Sigmoid colon (tissue), 4 donors: Measurements from ENCODE around the gene MASP1.

ENCODE experiments used
- POLR2A ChIP-seq, 2 donors: fragments of 450-650 bp; IDR thresholded peaks; one replicate each; pipeline ENCODE4 v1.6.1; 2016; ENCODE audit warnings: antibody characterized with exemption in 2 of 2, mild to moderate bottlenecking in 2 of 2, moderate library complexity in 2 of 2
- POLR2AphosphoS5 ChIP-seq, 4 donors: sonication (generic); formaldehyde crosslinking; IDR thresholded peaks; one replicate each; pipeline ENCODE4 v1.6.1; 2017; ENCODE audit warnings: antibody characterized with exemption in 4 of 4
- TF ChIP-seq, protein P1 (sequence below), 4 experiments: fragments of 450-650 bp in 3 of 4; fragments of 200-600 bp in 1 of 4; IDR thresholded peaks; one replicate each; pipeline ENCODE4 v1.5.1; 2016 to 2019; ENCODE audit warnings: antibody characterized with exemption in 4 of 4, mild to moderate bottlenecking in 3 of 4, moderate library complexity in 2 of 4

DNA sequence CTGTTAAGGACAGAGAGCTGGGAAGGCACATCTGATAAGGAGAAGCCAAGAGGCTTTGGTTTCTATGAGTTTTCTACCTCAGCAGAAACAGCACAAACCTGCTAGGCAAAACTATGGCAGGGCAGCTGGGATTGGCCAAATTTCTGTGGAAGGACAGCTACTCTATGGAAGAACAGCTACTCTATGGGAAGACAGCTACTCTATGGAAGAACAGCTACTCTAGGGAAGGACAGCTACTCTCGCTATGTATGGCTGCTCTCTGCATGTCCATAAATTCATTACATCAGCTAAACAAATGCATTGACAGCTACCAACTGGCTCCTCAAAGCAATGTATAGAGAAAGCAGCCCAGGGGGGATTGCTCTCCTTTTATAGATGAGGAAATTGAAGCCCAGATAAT, 24.8 kb downstream of the MASP1 start:
- TF ChIP-seq POLR2A (IDR thresholded peaks at IDR 0.05) (no peak), POLR2AphosphoS5 (IDR thresholded peaks at IDR 0.05) (no peak)
- TF ChIP-seq, protein P1, sequence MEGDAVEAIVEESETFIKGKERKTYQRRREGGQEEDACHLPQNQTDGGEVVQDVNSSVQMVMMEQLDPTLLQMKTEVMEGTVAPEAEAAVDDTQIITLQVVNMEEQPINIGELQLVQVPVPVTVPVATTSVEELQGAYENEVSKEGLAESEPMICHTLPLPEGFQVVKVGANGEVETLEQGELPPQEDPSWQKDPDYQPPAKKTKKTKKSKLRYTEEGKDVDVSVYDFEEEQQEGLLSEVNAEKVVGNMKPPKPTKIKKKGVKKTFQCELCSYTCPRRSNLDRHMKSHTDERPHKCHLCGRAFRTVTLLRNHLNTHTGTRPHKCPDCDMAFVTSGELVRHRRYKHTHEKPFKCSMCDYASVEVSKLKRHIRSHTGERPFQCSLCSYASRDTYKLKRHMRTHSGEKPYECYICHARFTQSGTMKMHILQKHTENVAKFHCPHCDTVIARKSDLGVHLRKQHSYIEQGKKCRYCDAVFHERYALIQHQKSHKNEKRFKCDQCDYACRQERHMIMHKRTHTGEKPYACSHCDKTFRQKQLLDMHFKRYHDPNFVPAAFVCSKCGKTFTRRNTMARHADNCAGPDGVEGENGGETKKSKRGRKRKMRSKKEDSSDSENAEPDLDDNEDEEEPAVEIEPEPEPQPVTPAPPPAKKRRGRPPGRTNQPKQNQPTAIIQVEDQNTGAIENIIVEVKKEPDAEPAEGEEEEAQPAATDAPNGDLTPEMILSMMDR (IDR thresholded peaks at IDR 0.05): no peak
